Activated naive CD8-positive, alpha-beta T cell (primary cell): Measurements from ENCODE around the gene CYP27B1.
A peak's percentile ranks its signal among the peaks of the same experiment; 100 is the strongest.

ENCODE experiments used
- H3K27ac Mint-ChIP-seq: one replicate; pipeline ENCODE4 v1.8.0; 2021; ENCODE audit warnings: mixed read lengths
- H3K27me3 Mint-ChIP-seq: one replicate; pipeline ENCODE4 v1.8.0; 2021; ENCODE audit warnings: mixed read lengths
- H3K36me3 Mint-ChIP-seq: one replicate; pipeline ENCODE4 v1.8.0; 2021; ENCODE audit warnings: mixed read lengths
- H3K4me1 Mint-ChIP-seq: one replicate; pipeline ENCODE4 v1.8.0; 2021; ENCODE audit warnings: low read depth, mixed read lengths
- H3K4me3 Mint-ChIP-seq: one replicate; pipeline ENCODE4 v1.8.0; 2021; ENCODE audit warnings: mild to moderate bottlenecking, mixed read lengths
- H3K9me3 Mint-ChIP-seq: one replicate; pipeline ENCODE4 v1.8.0; 2021; ENCODE audit warnings: low read depth, mixed read lengths

Gene CYP27B1

GRCh38 chr12:57741844-57742738, 24.8 kb downstream of the CYP27B1 start:
- no peaks in the 10 kb centered on the region for H3K36me3 Mint-ChIP-seq
- H3K4me1 Mint-ChIP-seq: peaks cover 64% of the 10 kb centered on the region
- peak overlapping the region; percentile 83 for H3K27ac Mint-ChIP-seq
- no peaks in the 10 kb centered on the region for H3K9me3 Mint-ChIP-seq
- H3K4me3 Mint-ChIP-seq: peak overlapping the region; percentile 90
- no peaks in the 10 kb centered on the region for H3K27me3 Mint-ChIP-seq

GRCh38 chr12:57741413-57741789, 25.5 kb downstream of the CYP27B1 start:
- Mint-ChIP-seq H3K4me1 (peaks cover 65% of the 10 kb centered on the region), H3K36me3 (no peaks in the 10 kb centered on the region), H3K27me3 (no peaks in the 10 kb centered on the region), H3K27ac (peak overlapping the region; percentile 83), H3K4me3 (peak overlapping the region; percentile 90), H3K9me3 (no peaks in the 10 kb centered on the region)

GRCh38 chr12:57740656-57741412, 26.0 kb downstream of the CYP27B1 start:
- Mint-ChIP-seq H3K4me3 (peak overlapping the region; percentile 90), H3K27me3 (no peaks in the 10 kb centered on the region), H3K27ac (peak overlapping the region; percentile 83), H3K9me3 (no peaks in the 10 kb centered on the region), H3K4me1 (peaks cover 61% of the 10 kb centered on the region), H3K36me3 (no peaks in the 10 kb centered on the region)

- no peaks in the 10 kb centered on the region for H3K36me3 Mint-ChIP-seq
- H3K9me3 Mint-ChIP-seq: no peaks in the 10 kb centered on the region
- peak overlapping the region; percentile 90 for H3K4me3 Mint-ChIP-seq
- peaks cover 58% of the 10 kb centered on the region for H3K4me1 Mint-ChIP-seq
- H3K27me3 Mint-ChIP-seq: no peaks in the 10 kb centered on the region
- H3K27ac Mint-ChIP-seq: peak overlapping the region; percentile 69
Measured at GRCh38 chr12:57739914-57740538, 26.9 kb downstream of the CYP27B1 start.

GRCh38 chr12:57739387-57739786, 27.5 kb downstream of the CYP27B1 start:
- H3K27me3 Mint-ChIP-seq: no peaks in the 10 kb centered on the region
- H3K4me3 Mint-ChIP-seq: peak overlapping the region; percentile 79
- no peaks in the 10 kb centered on the region for H3K9me3 Mint-ChIP-seq
- H3K4me1 Mint-ChIP-seq: peaks cover 55% of the 10 kb centered on the region
- H3K27ac Mint-ChIP-seq: peak overlapping the region; percentile 69
- peaks cover 3% of the 10 kb centered on the region for H3K36me3 Mint-ChIP-seq

GRCh38 chr12:57738661-57739237, 28.1 kb downstream of the CYP27B1 start, which contains the start of gene AGAP2:
Gene AGAP2 (minus strand): TSS chr12:57738742. CDS start chr12:57738246, 496 bp downstream.
- Mint-ChIP-seq H3K4me3 (peak within 1 kb of the TSS; percentile 79), H3K36me3 (peaks cover 5% of the 10 kb centered on the region), H3K9me3 (no peaks in the 10 kb centered on the region), H3K4me1 (peaks cover 48% of the 10 kb centered on the region), H3K27ac (peak within 1 kb of the TSS; percentile 69), H3K27me3 (no peaks in the 10 kb centered on the region)

- Mint-ChIP-seq H3K36me3 (peaks cover 5% of the 10 kb centered on the region), H3K4me3 (no peak overlapping the region), H3K9me3 (no peaks in the 10 kb centered on the region), H3K4me1 (peaks cover 45% of the 10 kb centered on the region), H3K27ac (no peak overlapping the region), H3K27me3 (no peaks in the 10 kb centered on the region)
Measured at GRCh38 chr12:57737467-57738460, 29.1 kb downstream of the CYP27B1 start.

GRCh38 chr12:57736741-57737466, 30.0 kb downstream of the CYP27B1 start:
- H3K27me3 Mint-ChIP-seq: no peaks in the 10 kb centered on the region
- peaks cover 38% of the 10 kb centered on the region for H3K4me1 Mint-ChIP-seq
- no peak overlapping the region for H3K4me3 Mint-ChIP-seq
- peak overlapping the region; percentile 34 for H3K27ac Mint-ChIP-seq
- peaks cover 5% of the 10 kb centered on the region for H3K36me3 Mint-ChIP-seq
- no peaks in the 10 kb centered on the region for H3K9me3 Mint-ChIP-seq

- no peak overlapping the region for H3K4me3 Mint-ChIP-seq
- no peaks in the 10 kb centered on the region for H3K9me3 Mint-ChIP-seq
- H3K36me3 Mint-ChIP-seq: peaks cover 7% of the 10 kb centered on the region
Measured at GRCh38 chr12:57735952-57736740, 30.7 kb downstream of the CYP27B1 start.

GRCh38 chr12:57735198-57735855, 31.6 kb downstream of the CYP27B1 start:
- no peak overlapping the region for H3K27ac Mint-ChIP-seq

More at GRCh38 chr12:57735952-57736740, 30.7 kb downstream of the CYP27B1 start:
- Mint-ChIP-seq H3K4me1 (peaks cover 31% of the 10 kb centered on the region), H3K27ac (peak overlapping the region; percentile 34), H3K27me3 (no peaks in the 10 kb centered on the region)

GRCh38 chr12:57734591-57734990, 32.3 kb downstream of the CYP27B1 start:
- Mint-ChIP-seq H3K9me3 (no peaks in the 10 kb centered on the region), H3K4me1 (peaks cover 18% of the 10 kb centered on the region), H3K4me3 (no peak overlapping the region), H3K27ac (peak overlapping the region; percentile 68), H3K27me3 (no peaks in the 10 kb centered on the region), H3K36me3 (peaks cover 7% of the 10 kb centered on the region)

More at GRCh38 chr12:57735198-57735855, 31.6 kb downstream of the CYP27B1 start:
- no peak overlapping the region for H3K4me3 Mint-ChIP-seq
- no peaks in the 10 kb centered on the region for H3K9me3 Mint-ChIP-seq
- peaks cover 7% of the 10 kb centered on the region for H3K36me3 Mint-ChIP-seq
- H3K4me1 Mint-ChIP-seq: peaks cover 24% of the 10 kb centered on the region
- H3K27me3 Mint-ChIP-seq: no peaks in the 10 kb centered on the region

GRCh38 chr12:57733928-57734327, 33.0 kb downstream of the CYP27B1 start:
- Mint-ChIP-seq H3K27me3 (no peaks in the 10 kb centered on the region), H3K4me1 (peaks cover 11% of the 10 kb centered on the region), H3K4me3 (no peak overlapping the region), H3K36me3 (peaks cover 7% of the 10 kb centered on the region), H3K27ac (no peak overlapping the region), H3K9me3 (no peaks in the 10 kb centered on the region)
